SK-MEL-5 (cell line): ENCODE data around the gene DNAH7. TPM values are rescaled to one million over a fixed set of nuclear protein-coding genes. Genes with fewer than 3 reads are reported as not detected.

Experiments
- DNase-seq: peaks from one replicate; pipeline ENCODE4 v3.0.0-alpha.2; 2016; ENCODE audit warnings: low read depth, low spot score
- in situ Hi-C: cut with HindIII; loops from 2 replicates; pipeline ENCODE4 v1.10.0; 2016; ENCODE audit warnings: low sequenced_read_pairs, high pct_unique_total_duplicates, low pct_unique_long_range_greater_than_20kb
- total RNA-seq: library from RNA; depleted of rRNA; stranded (reverse); fragments of >200 nt; shearing (Covaris generic); gene quantifications from 2 replicates; pipeline ENCODE4 v1.2.3, GENCODE V29; 2014

The DNAH7 gene
- total RNA-seq, 1 experiment from 2014 or later: 0.37 TPM

- in situ Hi-C loops: no loop called here
- no peak for DNase-seq
These were observed 32.2 kb downstream of the DNAH7 start for GRCh38 chr2:196036442-196036841.

GRCh38 chr2:196018037-196018436 is 50.6 kb downstream of the DNAH7 start:
- DNase-seq: no peak
- in situ Hi-C loops: no loop called here

- DNase-seq: no peak
- in situ Hi-C loops: no loop called here
These were observed 56.3 kb downstream of the DNAH7 start for GRCh38 chr2:196012314-196012713.

- in situ Hi-C loops: no loop called here
- no peak for DNase-seq
These were observed 68.1 kb downstream of the DNAH7 start for GRCh38 chr2:196000551-196000950.

GRCh38 chr2:195998070-195998469 is 70.6 kb downstream of the DNAH7 start:
- DNase-seq: no peak
- in situ Hi-C loops: no loop called here

- in situ Hi-C loops: no loop called here
- no peak for DNase-seq
These were observed 73.1 kb downstream of the DNAH7 start for GRCh38 chr2:195995499-195995898.

- in situ Hi-C loops: no loop called here
- DNase-seq: no peak
These were observed 75.0 kb downstream of the DNAH7 start for GRCh38 chr2:195993623-195994022.

- in situ Hi-C loops: no loop called here
- no peak for DNase-seq
These were observed 82.9 kb downstream of the DNAH7 start for GRCh38 chr2:195985741-195986140.

- in situ Hi-C loops: no loop called here
- no peak for DNase-seq
These were observed 83.5 kb downstream of the DNAH7 start for GRCh38 chr2:195984923-195985726.

- in situ Hi-C loops: no loop called here
These were observed 101.3 kb downstream of the DNAH7 start for GRCh38 chr2:195967336-195967735.

GRCh38 chr2:195961873-195962272 is 106.8 kb downstream of the DNAH7 start:
- in situ Hi-C loops: no loop called here

More at GRCh38 chr2:195967336-195967735, 101.3 kb downstream of the DNAH7 start:
- no peak for DNase-seq

GRCh38 chr2:195959341-195959740 is 109.3 kb downstream of the DNAH7 start:
- in situ Hi-C loops: no loop called here
- no peak for DNase-seq

More at GRCh38 chr2:195961873-195962272, 106.8 kb downstream of the DNAH7 start:
- DNase-seq: no peak

- no peak for DNase-seq
- in situ Hi-C loops: no loop called here
These were observed 111.9 kb downstream of the DNAH7 start for GRCh38 chr2:195956725-195957124.

GRCh38 chr2:195945056-195945455 is 123.6 kb downstream of the DNAH7 start:
- no peak for DNase-seq
- in situ Hi-C loops: no loop called here

- in situ Hi-C loops: no loop called here
These were observed 131.5 kb downstream of the DNAH7 start for GRCh38 chr2:195937176-195937575.

GRCh38 chr2:195934484-195934883 is 134.2 kb downstream of the DNAH7 start:
- DNase-seq: no peak

More at GRCh38 chr2:195937176-195937575, 131.5 kb downstream of the DNAH7 start:
- DNase-seq: no peak

GRCh38 chr2:195929531-195929930 is 139.1 kb downstream of the DNAH7 start:
- in situ Hi-C loops: no loop called here
- no peak for DNase-seq

More at GRCh38 chr2:195934484-195934883, 134.2 kb downstream of the DNAH7 start:
- in situ Hi-C loops: no loop called here

- DNase-seq: no peak
- in situ Hi-C loops: no loop called here
These were observed 143.5 kb downstream of the DNAH7 start for GRCh38 chr2:195925120-195925519.

- in situ Hi-C loops: no loop called here
- no peak for DNase-seq
These were observed 144.7 kb downstream of the DNAH7 start for GRCh38 chr2:195923889-195924288.
